ENCODE measurements around the gene FCF1. TPM values are rescaled to one million over a fixed set of nuclear protein-coding genes. Genes with fewer than 3 reads are reported as not detected.
A peak's percentile ranks its signal among the peaks of the same experiment; 100 is the strongest.

Gene FCF1
- total RNA-seq, 1 experiment from 2014 or later: 61.6 TPM

GRCh38 chr14:74710480-74710879 is 2.5 kb upstream of the FCF1 start (continued):
- TF ChIP-seq E2F1 (CRISPR knock-in tag; IDR thresholded peaks at IDR 0.05) (no peak), ZMAT4 (CRISPR knock-in tag; IDR thresholded peaks at IDR 0.05) (no peak), KAT7 (CRISPR knock-in tag; IDR thresholded peaks at IDR 0.05; ENCODE audit: borderline replicate concordance) (no peak), NFE2L1 (CRISPR knock-in tag; IDR thresholded peaks at IDR 0.05) (no peak), E2F4 (CRISPR knock-in tag; IDR thresholded peaks at IDR 0.05; ENCODE audit: borderline replicate concordance, low read depth) (no peak), RORB (CRISPR knock-in tag; IDR thresholded peaks at IDR 0.05) (no peak), SP1 (CRISPR knock-in tag; conservative IDR thresholded peaks at IDR 0.05) (no peak)

GRCh38 chr14:74711651-74712050 is 1.3 kb upstream of the FCF1 start:
- H3K4me1 Mint-ChIP-seq: peaks cover 15% of the 10 kb centered on the region
- H3K27ac Mint-ChIP-seq: no peak overlapping the region
- H3K9me3 Mint-ChIP-seq: no peaks in the 10 kb centered on the region
- ChIA-PET CTCF (no interaction called here), POLR2A (no interaction called here)
- no peak for ATAC-seq
- H3K27me3 Mint-ChIP-seq (ENCODE audit: low read depth): no peaks in the 10 kb centered on the region
- peaks cover 15% of the 10 kb centered on the region for H3K36me3 Mint-ChIP-seq
- peak overlapping the region; percentile 98 for H3K4me3 Mint-ChIP-seq
- no peak for DNase-seq (ENCODE audit: low spot score)
- TF ChIP-seq ATF6 (CRISPR knock-in tag; IDR thresholded peaks at IDR 0.05) (no peak), ZNF317 (CRISPR knock-in tag; IDR thresholded peaks at IDR 0.05; ENCODE audit: borderline replicate concordance, low read depth) (no peak), ZBTB43 (CRISPR knock-in tag; IDR thresholded peaks at IDR 0.05) (no peak), ZNF263 (CRISPR knock-in tag; IDR thresholded peaks at IDR 0.05; ENCODE audit: low read depth) (no peak), HMGA2 (CRISPR knock-in tag; IDR thresholded peaks at IDR 0.05) (no peak), RELA (CRISPR knock-in tag; IDR thresholded peaks at IDR 0.05; ENCODE audit: borderline replicate concordance) (no peak), ZNF423 (CRISPR knock-in tag; IDR thresholded peaks at IDR 0.05) (no peak), ZNF671 (CRISPR knock-in tag; IDR thresholded peaks at IDR 0.05) (no peak), PRDM15 (CRISPR knock-in tag; IDR thresholded peaks at IDR 0.05) (no peak), ZNF532 (CRISPR knock-in tag; IDR thresholded peaks at IDR 0.05; ENCODE audit: borderline replicate concordance) (no peak), IRF1 (CRISPR knock-in tag; IDR thresholded peaks at IDR 0.05) (no peak), TCF7 (CRISPR knock-in tag; IDR thresholded peaks at IDR 0.05; ENCODE audit: low read depth) (no peak), HMGXB4 (CRISPR knock-in tag; IDR thresholded peaks at IDR 0.05) (no peak)
